Sigmoid colon (tissue), 7 donors: ENCODE measurements around the gene YTHDC1. TPM values are rescaled to one million over a fixed set of nuclear protein-coding genes. Genes with fewer than 3 reads are reported as not detected.

Experiments
- DNase-seq: peaks from one replicate; pipeline ENCODE4 v3.0.0-alpha.2; 2019
- H3K27ac ChIP-seq, 4 donors: fragments of 200-600 bp; sonication (generic); one replicate each; pipeline ENCODE4 v1.5.1; 2016 to 2019; ENCODE audit warnings: mild to moderate bottlenecking in 1 of 4
- H3K27me3 ChIP-seq, 3 donors: fragments of 200-600 bp; sonication (generic); one replicate each; pipeline ENCODE4 v1.5.1; 2019; ENCODE audit warnings: mild to moderate bottlenecking in 1 of 3
- H3K36me3 ChIP-seq, 4 donors: fragments of 200-600 bp; sonication (generic); one replicate each; pipeline ENCODE4 v1.5.1; 2016 to 2019
- H3K4me1 ChIP-seq, 4 donors: fragments of 200-600 bp; sonication (generic); one replicate each; pipeline ENCODE4 v1.5.1; 2017 to 2019
- H3K4me3 ChIP-seq, 4 donors: fragments of 200-600 bp; sonication (generic); one replicate each; pipeline ENCODE4 v1.5.1; 2017 to 2019; ENCODE audit warnings: mild to moderate bottlenecking in 2 of 4, moderate library complexity in 1 of 4
- H3K9me3 ChIP-seq, 4 donors: fragments of 200-600 bp in 3 of 4; sonication (generic) in 3 of 4; one replicate each; pipeline versions ENCODE4 v1.5.1 to v1.6.1; 2013 to 2019
- CTCF ChIP-seq, 4 experiments: fragments of 450-650 bp in 3 of 4; fragments of 200-600 bp in 1 of 4; IDR thresholded peaks; one replicate each; pipeline ENCODE4 v1.5.1; 2016 to 2019; ENCODE audit warnings: antibody characterized with exemption in 4 of 4, mild to moderate bottlenecking in 3 of 4, moderate library complexity in 2 of 4
- EP300 ChIP-seq, 4 donors: sonication (generic); formaldehyde crosslinking; IDR thresholded peaks; one replicate each; pipeline ENCODE4 v1.6.1; 2017; ENCODE audit warnings: antibody characterized with exemption in 4 of 4
- POLR2A ChIP-seq, 2 donors: fragments of 450-650 bp; IDR thresholded peaks; one replicate each; pipeline ENCODE4 v1.6.1; 2016; ENCODE audit warnings: antibody characterized with exemption in 2 of 2, mild to moderate bottlenecking in 2 of 2, moderate library complexity in 2 of 2
- POLR2AphosphoS5 ChIP-seq, 4 donors: sonication (generic); formaldehyde crosslinking; IDR thresholded peaks; one replicate each; pipeline ENCODE4 v1.6.1; 2017; ENCODE audit warnings: antibody characterized with exemption in 4 of 4
- WGBS, 2 donors: extraction: QIAGEN DNeasy Blood & Tissue Kit; methylation state at CpG; one replicate each; pipeline ENCODE4 v1.1.7; 2013; 5-methylcytosine and 5-hydroxymethylcytosine counted together
- intact Hi-C: fragments of 100-400 bp; cut with DNase I; formaldehyde crosslinking; loops from one replicate; pipeline ENCODE4 v1.15.1; 2023
- polyA plus RNA-seq, 3 donors: library from polyadenylated mRNA; stranded (reverse); fragments of 200-250 nt; gene quantifications; one replicate each; pipeline ENCODE4 v1.2.3, GENCODE V29; 2013
- total RNA-seq, 4 donors: library from RNA; depleted of rRNA; stranded (reverse); fragments of >200 nt; gene quantifications; one replicate each; pipeline ENCODE4 v1.1.0, GENCODE V29; 2016
- donor health status: healthy with polysubstance abuse.
- donor health status: Bipolar disorder and iron deficiency.
- donor health status: healthy.

YTHDC1 gene
- total and polyA plus RNA-seq, 7 donors, result 30.0 to 66.4 (median 49.4) TPM

GRCh38 chr4:68277627-68278026 is 72.3 kb downstream of the YTHDC1 start:
- DNase-seq, result no peak
- Histone ChIP-seq H3K9me3 (no peaks in the 10 kb centered on the region), H3K36me3 (no peaks in the 10 kb centered on the region), H3K4me3 (no peak overlapping the region), H3K4me1 (no peaks in the 10 kb centered on the region), H3K27me3 (no peaks in the 10 kb centered on the region), H3K27ac (no peak overlapping the region)
- WGBS, 2 donors, result 63 to 70% methylated on average over 2 of the region's 2 CpGs
- TF ChIP-seq POLR2A (IDR thresholded peaks at IDR 0.05), result no peak
- no peak for TF ChIP-seq POLR2AphosphoS5 (IDR thresholded peaks at IDR 0.05)
- no peak for TF ChIP-seq EP300 (IDR thresholded peaks at IDR 0.05)
- no peak for TF ChIP-seq CTCF (IDR thresholded peaks at IDR 0.05)
- intact Hi-C loops, result no loop called here

GRCh38 chr4:68272860-68273259 is 77.0 kb downstream of the YTHDC1 start:
- H3K36me3 ChIP-seq, result no peaks in the 10 kb centered on the region
- WGBS, 2 donors, result 41 to 85% methylated on average over 2 of the region's 2 CpGs
- H3K27ac ChIP-seq, result no peak overlapping the region
- no peak for TF ChIP-seq POLR2A (IDR thresholded peaks at IDR 0.05)
- intact Hi-C loops, result loop anchor here (2.0 kb wide), 1 partner anchor 104 kb away; no protein-coding TSS in a partner anchor
- H3K27me3 ChIP-seq, result no peaks in the 10 kb centered on the region
- no peak overlapping the region for H3K4me3 ChIP-seq
- no peaks in the 10 kb centered on the region for H3K9me3 ChIP-seq
- no peak for DNase-seq
- no peaks in the 10 kb centered on the region for H3K4me1 ChIP-seq

- Histone ChIP-seq H3K4me3 (peak overlapping the region in 2 of 4 donors; percentile 22 to 27), H3K27ac (no peak overlapping the region)
These were observed 77.5 kb downstream of the YTHDC1 start for GRCh38 chr4:68272380-68272779.

GRCh38 chr4:68271851-68272357 is 78.0 kb downstream of the YTHDC1 start:
- peak overlapping the region in 2 of 4 donors; percentile 22 to 27 for H3K4me3 ChIP-seq
- intact Hi-C loops, result loop anchor here (2.0 kb wide), 1 partner anchor 105 kb away; no protein-coding TSS in a partner anchor
- no peaks in the 10 kb centered on the region for H3K27me3 ChIP-seq
- 34 to 66% methylated on average over 11 of the region's 11 CpGs for WGBS, 2 donors
- no peaks in the 10 kb centered on the region for H3K36me3 ChIP-seq
- TF ChIP-seq POLR2AphosphoS5 (IDR thresholded peaks at IDR 0.05) (no peak), CTCF (IDR thresholded peaks at IDR 0.05) (peak in 3 of 4 experiments; percentile 71 to 77 (median 75))
- H3K4me1 ChIP-seq, result no peaks in the 10 kb centered on the region
- H3K27ac ChIP-seq, result no peak overlapping the region
- DNase-seq, result no peak
- H3K9me3 ChIP-seq, result no peaks in the 10 kb centered on the region

More at GRCh38 chr4:68272380-68272779, 77.5 kb downstream of the YTHDC1 start:
- no peaks in the 10 kb centered on the region for H3K36me3 ChIP-seq
- H3K9me3 ChIP-seq, result no peaks in the 10 kb centered on the region
- intact Hi-C loops, result loop anchor here (2.0 kb wide), 1 partner anchor 104 kb away; no protein-coding TSS in a partner anchor
- H3K4me1 ChIP-seq, result no peaks in the 10 kb centered on the region
- no peaks in the 10 kb centered on the region for H3K27me3 ChIP-seq
- TF ChIP-seq POLR2A (IDR thresholded peaks at IDR 0.05), result no peak
- TF ChIP-seq EP300 (IDR thresholded peaks at IDR 0.05), result no peak
- TF ChIP-seq CTCF (IDR thresholded peaks at IDR 0.05), result no peak
- no peak for TF ChIP-seq POLR2AphosphoS5 (IDR thresholded peaks at IDR 0.05)
- WGBS, 2 donors, result 40 to 70% methylated on average over 2 of the region's 2 CpGs
- DNase-seq, result no peak

- H3K27ac ChIP-seq, result no peak overlapping the region
- no peaks in the 10 kb centered on the region for H3K36me3 ChIP-seq
- no peaks in the 10 kb centered on the region for H3K9me3 ChIP-seq
- 32 to 73% methylated on average over 2 of the region's 2 CpGs for WGBS, 2 donors
- no peak overlapping the region for H3K4me3 ChIP-seq
- TF ChIP-seq EP300 (IDR thresholded peaks at IDR 0.05) (no peak), POLR2A (IDR thresholded peaks at IDR 0.05) (no peak), CTCF (IDR thresholded peaks at IDR 0.05) (no peak), POLR2AphosphoS5 (IDR thresholded peaks at IDR 0.05) (no peak)
- intact Hi-C loops, result no loop called here
- no peak for DNase-seq
- H3K27me3 ChIP-seq, result no peaks in the 10 kb centered on the region
- no peaks in the 10 kb centered on the region for H3K4me1 ChIP-seq
These were observed 82.4 kb downstream of the YTHDC1 start for GRCh38 chr4:68267433-68267944.
